Fibroblast of skin of back (primary cell): ENCODE data around the gene MTG1.
"Not testable (repeated sequence)": the region's sequence is repeated elsewhere in the genome, so short reads cannot be mapped to it uniquely, and the experiment has no call there.

ENCODE experiments used
- DNase-seq: peaks from one replicate; pipeline ENCODE4 v3.0.0-alpha.2; 2013

Gene MTG1

DNA sequence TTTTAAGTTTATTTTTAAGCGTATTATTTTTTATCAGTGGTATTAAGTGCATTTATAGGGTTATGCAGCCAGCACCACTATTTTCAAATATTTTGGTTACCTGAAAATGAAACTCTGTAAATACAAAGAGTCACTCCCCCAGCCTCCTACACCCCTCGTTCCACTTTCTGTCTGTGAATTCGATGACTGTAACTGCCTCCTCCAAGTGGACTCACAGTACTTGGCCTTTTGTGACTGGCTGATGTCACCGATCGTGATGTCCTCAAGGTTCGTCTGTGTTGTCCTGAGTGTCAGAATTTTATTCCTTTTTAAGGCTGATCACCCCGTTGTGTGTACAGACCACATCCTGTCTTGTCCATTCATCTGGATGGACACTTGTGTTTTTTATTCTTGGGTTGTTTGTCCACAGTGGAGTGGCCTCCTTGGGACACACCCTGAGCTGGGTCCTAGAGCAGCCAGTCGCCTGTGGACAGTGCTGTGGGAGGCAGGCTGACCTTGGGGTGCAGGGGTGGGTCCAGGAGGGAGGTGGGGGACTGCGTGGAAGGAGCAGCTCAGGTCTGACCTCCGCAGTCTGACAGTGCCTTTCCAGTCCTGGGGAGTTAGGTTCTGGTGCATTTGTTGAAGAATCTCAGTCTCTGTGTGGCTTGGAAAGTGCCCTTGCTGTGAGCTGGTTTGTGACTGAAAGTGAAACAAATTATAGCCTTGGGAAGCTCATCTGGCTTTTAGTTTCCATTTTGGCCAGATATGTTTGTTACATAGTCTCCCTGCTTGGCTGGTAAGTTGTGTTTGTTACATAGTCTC lies 6.9 kb downstream of the MTG1 start:
- DNase-seq: no peak

DNA sequence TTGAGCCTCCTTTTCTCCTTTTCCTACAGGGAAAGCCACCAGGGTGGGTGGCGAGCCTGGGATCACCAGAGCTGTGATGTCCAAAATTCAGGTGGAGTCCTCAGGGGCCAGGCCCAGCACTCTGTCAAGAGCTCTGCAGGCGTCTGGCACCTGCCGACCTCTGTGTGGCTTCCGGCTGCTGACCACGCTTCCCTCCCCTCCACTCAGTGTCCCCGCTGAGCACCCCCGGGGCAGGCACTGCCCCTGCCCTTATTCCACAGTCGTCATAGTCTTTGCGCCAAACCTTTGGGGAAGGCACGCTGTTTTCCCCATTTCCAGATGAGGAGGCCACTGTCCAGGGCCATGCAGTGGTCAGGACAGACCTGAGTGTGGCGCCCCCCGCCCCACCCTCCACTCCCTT lies 7.5 kb downstream of the MTG1 start:
- DNase-seq: no peak

DNA sequence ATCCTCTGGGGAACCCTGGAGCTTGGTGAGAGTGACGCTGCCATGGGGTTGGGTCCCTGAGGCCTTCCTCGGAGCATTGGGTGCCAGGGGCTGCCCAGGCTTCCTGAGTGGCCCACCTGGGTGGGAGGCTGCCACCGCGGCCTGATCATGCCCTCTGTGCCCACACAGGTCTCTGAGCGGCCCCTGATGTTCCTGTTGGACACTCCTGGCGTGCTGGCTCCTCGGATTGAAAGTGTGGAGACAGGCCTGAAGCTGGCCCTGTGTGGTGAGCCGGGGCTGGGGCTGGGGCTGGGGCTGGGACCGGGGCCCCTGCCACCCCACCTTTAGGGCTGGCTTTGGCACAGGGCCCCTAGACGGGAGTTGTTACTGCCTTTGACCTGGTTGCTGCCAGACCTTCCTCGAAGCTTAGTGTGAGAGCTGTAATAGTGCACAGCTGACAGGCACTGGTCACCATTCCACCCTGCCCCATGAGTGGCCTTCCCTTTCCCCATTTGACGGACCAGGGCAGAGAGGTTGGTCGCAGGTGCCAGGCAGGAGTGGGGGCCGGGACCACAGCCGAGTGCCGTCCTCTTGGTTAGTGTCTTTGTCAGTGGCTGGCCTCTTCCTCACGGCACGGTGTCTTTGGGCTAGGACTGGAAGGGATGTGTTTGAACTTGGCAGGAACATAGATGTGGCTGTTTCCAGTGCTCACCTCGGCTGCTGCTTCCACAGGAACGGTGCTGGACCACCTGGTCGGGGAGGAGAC lies 8.2 kb downstream of the MTG1 start:
- DNase-seq: no peak

DNA sequence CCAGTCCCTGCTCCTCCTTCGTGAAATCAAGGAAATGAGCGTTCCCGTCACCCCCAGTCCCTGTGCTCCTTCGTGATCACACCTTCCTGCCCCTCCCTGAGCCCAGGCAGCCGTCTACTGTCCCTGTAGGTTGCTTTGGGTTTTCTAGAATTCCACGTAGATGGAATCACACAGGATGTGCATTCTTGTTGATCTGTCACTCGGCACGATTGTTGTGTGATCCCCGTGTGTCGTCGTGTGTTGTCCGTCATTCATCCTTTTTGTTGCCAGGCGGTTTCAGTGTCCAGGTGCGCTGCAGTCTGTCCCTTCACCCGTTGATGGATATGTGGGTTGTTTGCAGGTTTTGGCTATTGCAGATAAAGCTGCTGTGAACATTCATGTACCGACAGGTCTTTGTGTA lies 9.4 kb downstream of the MTG1 start:
- DNase-seq: no peak

- no peak for DNase-seq
Observed at GRCh38 chr10:133403784-133404183, 9.8 kb downstream of the MTG1 start.

DNA sequence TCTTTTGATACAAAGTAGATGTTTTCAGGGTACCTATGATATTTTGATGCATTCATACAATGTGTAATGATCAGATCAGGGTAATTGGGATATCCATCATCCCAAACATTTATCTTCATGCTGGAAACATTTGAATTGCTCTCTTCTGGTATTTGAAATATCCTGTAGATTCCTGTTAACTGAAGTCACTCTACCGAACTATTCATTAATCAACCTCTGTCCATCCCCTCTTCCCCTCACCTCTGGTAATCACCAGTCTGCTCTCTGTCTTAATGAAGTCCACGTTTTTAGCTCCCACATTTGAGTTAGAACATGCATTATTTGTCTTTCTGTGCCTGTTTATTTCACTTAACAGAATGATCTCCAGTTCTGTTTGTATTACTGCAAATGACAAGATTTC lies 11.3 kb downstream of the MTG1 start:
- no peak for DNase-seq

DNA sequence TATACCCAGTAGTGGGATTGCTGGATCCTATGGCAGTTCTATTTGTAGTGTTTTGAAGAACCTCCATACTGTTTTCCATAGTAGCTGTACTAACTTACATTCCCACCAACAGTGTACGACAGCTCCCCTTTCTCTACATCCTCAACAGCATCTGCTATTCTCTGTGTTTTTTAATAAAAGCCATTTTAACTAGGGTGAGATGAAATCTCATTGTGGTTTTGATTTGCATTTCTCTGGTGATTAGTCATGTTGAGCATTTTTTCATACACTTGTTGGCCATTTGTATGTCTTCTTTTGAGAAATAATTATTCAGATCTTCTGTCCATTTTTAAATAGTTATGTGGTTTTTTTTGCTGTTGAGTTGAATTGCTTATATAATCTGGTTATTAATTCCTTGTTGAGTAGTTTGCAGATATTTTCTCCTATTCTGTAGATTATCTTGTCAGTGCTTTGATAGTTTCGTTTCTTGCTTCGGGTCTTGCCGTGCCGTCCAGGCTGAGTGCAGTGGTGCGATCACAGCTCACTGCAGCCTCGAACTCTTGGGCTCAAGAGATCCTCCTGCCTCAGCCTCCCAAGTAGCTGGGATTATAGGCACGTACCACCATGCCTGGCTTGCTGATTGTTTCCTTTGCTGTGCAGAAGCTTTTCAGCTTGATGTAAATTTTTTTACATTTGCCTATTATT lies 12.0 kb downstream of the MTG1 start:
- DNase-seq: peak; percentile 46

GRCh38 chr10:133411523-133412380 lies 17.8 kb downstream of the MTG1 start:
- DNase-seq: no peak

DNA sequence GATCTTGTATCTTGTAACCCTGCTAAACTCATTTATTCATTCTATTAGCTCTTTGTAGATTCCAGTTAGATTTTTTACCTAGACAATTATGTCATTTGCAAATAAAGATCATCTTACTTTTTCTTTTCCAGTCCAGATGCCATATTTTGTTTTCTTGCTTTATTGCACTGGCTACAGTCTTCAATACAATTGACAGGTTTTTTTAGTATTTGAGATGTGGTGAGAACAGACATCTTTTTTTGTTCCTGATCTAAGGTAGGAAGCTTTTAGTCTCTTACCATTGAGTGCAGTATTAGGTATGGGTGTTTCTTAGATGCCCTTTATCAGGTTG lies 18.4 kb downstream of the MTG1 start:
- DNase-seq: no peak

DNA sequence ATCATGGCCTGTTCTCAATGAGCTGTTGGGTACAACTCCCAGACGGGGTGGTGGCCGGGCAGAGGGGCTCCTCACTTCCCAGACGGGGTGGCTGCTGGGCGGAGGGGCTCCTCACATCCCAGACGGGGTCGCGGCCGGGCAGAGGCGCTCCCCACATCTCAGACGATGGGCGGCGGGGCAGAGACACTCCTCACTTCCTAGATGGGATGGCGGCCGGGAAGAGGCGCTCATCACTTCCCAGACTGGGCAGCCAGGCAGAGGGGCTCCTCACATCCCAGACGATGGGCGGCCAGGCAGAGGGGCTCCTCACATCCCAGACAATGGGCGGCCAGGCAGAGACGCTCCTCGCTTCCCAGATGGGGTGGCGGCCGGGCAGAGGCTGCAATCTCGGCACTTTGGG lies 20.4 kb downstream of the MTG1 start:
- not testable (repeated sequence) for DNase-seq

- no peak for DNase-seq
Observed at GRCh38 chr10:133415752-133416151, 21.8 kb downstream of the MTG1 start.

- no peak for DNase-seq
Observed at GRCh38 chr10:133418289-133418993, 24.5 kb downstream of the MTG1 start.

- no peak for DNase-seq
Observed at GRCh38 chr10:133419211-133419950, 25.4 kb downstream of the MTG1 start.

GRCh38 chr10:133420028-133420427 lies 26.1 kb downstream of the MTG1 start:
- DNase-seq: no peak

DNA sequence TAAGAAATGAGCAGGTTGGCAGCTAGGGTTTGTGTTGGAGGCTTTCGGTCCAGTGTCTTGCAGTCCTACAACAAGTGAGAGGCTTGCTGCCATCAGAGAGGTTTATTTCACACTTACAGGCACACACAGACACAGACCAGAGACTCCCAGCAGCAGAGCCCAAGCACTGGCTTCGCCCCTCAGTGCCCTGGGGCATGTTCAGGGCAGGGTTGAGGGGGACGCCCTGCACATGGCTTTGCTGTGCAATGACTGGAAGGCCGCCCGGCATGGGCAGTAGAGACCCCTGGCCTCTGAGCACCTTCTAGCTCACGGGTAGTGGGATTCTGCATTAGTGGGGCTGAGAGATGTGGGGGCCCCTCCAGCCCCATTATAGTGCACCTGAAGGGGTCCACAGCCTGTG lies 26.6 kb downstream of the MTG1 start:
- no peak for DNase-seq

GRCh38 chr10:133421336-133422222 lies 27.6 kb downstream of the MTG1 start:
- DNase-seq: no peak

DNA sequence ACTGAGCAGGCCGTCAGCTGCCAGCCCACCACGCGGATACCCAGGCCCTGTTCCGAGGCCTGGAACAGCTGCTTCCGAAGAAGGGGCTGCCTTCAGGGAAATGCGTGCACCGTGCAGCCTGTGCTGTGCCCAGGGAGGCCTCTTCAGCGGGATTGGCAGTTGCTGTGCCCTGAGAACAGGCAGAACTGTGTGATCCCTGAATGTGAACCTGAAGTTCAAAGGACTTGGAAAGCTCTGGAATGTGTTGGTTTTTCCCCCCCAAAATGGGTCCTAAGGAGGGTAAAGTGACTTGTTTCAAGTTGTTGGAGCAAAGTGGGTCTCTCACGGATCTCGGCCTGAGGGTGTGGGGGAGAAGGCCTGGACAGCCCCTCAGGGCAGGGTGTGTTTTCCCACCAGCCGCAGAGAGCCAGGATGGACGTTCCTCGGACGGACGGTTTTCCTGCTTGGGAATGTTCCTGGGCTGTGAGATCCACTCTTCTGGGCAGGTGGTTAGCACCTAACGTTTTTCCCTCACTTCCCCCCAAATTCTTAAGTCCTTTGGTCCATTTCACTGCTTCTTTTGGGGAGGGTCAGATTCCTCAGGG lies 28.4 kb downstream of the MTG1 start:
- DNase-seq: no peak

DNA sequence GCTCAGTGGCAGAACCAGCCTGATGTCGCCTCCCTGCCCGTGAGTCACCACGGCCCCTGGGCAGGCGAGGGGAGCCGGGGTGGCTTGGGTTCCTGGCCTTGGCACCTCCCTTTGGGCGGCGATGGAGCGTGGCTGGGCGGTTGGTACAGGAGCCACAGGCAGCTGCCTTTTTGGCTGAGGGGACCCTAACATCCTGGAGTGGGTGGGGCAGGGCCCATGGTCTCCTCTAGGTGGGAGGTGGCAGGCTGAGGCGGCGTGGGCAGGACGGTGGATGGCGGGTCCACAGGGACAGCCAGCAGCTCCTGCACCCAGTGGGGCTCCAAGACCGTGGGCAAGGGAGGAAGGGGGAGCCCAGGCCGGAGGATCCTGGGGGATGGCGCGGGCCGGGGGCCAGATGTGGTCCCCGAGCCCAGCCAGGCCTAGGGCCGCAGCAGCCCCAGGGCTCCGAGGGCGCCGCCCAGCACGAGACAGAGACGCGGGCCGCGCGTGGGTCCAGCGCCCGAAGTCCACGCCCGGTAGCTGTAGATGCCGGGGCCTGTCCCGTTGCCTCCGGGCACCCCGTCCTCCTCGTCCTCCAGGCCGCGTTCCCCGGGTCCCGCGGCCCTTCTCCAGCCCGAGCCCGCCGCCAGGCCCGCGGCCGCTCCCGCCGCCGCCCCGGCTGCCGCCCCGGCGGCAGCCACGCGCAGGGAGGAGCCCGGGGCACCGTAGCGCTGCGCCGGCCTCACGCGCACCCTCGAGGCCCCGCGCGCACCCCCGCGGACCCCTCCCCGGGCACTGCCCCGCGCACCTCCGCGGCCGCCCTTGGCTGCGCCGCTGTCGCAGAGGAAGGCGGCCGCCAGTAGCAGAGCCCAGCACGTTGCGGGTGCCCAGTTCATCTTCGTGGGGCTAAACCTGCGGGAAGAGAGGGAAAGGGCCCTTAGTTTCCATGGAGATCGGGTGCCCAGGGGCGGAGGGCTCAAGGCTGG lies 29.1 kb downstream of the MTG1 start:
- DNase-seq: no peak

DNA sequence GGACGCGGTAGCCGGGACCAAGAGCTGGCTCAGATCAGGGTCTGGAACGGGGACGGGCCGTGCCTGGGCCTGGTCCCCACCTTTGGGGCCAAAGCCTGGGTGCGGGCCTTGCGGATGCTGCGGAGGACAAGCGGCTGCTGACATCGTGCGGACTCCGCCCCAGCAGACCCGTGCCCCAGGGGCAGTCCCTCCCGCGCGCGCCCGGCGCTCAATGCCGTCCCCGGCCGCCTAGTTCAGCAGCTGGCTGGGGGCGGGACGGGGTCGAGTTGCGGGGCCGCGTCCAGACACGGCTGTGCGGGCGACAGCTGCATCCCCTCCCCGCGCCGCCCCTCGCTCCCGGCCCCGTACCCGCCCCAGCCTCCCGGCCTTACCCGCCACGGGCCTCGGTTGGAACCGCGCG lies 30.1 kb downstream of the MTG1 start:
- not testable (repeated sequence) for DNase-seq
